CD8-positive, alpha-beta memory T cell (primary cell): ENCODE results near the gene YJEFN3. TPM values are rescaled to one million over a fixed set of nuclear protein-coding genes. Genes with fewer than 3 reads are reported as not detected.

Source experiments
- CTCF ChIA-PET: fragments of 350-600 bp; sonication (Branson Sonifier 250); formaldehyde crosslinking; loops from one replicate; lab custom pipeline; 2021; ENCODE audit warnings: antibody characterized with exemption; lab: Charles Lee
- POLR2A ChIA-PET: fragments of 350-600 bp; sonication (Branson Sonifier 250); formaldehyde crosslinking; loops from one replicate; lab custom pipeline; 2021; ENCODE audit warnings: antibody characterized with exemption; lab: Charles Lee
- DNase-seq, 5 donors: peaks; one replicate each; pipeline versions ENCODE4 v3.0.0 to v3.0.0-alpha.2; 2020 to 2022; ENCODE audit warnings: mixed read lengths in 1 of 5
- H3K27ac ChIP-seq: one replicate; pipeline ENCODE4 v1.7.0; 2013; ENCODE audit warnings: low read depth, mild to moderate bottlenecking, low read length, moderate library complexity
- H3K27me3 ChIP-seq: 2 replicates; pipeline ENCODE4 v1.7.0; 2013; ENCODE audit warnings: low read length, mild to moderate bottlenecking; ENCODE audit not compliant: insufficient read depth, poor library complexity, severe bottlenecking
- H3K36me3 ChIP-seq: 2 replicates; pipeline ENCODE4 v1.7.0; 2013; ENCODE audit warnings: mild to moderate bottlenecking, low read length, moderate library complexity; ENCODE audit not compliant: insufficient read depth
- H3K4me1 ChIP-seq: 2 replicates; pipeline ENCODE4 v1.7.0; 2013; ENCODE audit warnings: mild to moderate bottlenecking, low read length, moderate library complexity; ENCODE audit not compliant: insufficient read depth
- H3K4me3 ChIP-seq: 2 replicates; pipeline ENCODE4 v1.7.0; 2013; ENCODE audit warnings: mild to moderate bottlenecking, low read length
- H3K9me3 ChIP-seq: 2 replicates; pipeline ENCODE4 v1.7.0; 2013; ENCODE audit warnings: mild to moderate bottlenecking, low read length
- H3K27ac Mint-ChIP-seq, 8 donors: one replicate each; pipeline ENCODE4 v1.8.0; 2020 to 2021; ENCODE audit warnings: mixed read lengths in 8 of 8, mild to moderate bottlenecking in 6 of 8, inconsistent platforms in 3 of 8, moderate library complexity in 3 of 8
- H3K27me3 Mint-ChIP-seq, 2 donors: one replicate each; pipeline ENCODE4 v1.8.0; 2020 to 2021; ENCODE audit warnings: mixed read lengths in 2 of 2, mild to moderate bottlenecking in 1 of 2, moderate library complexity in 1 of 2
- H3K36me3 Mint-ChIP-seq, 3 donors: one replicate each; pipeline ENCODE4 v1.8.0; 2020 to 2021; ENCODE audit warnings: mixed read lengths in 3 of 3, inconsistent platforms in 1 of 3, mild to moderate bottlenecking in 1 of 3
- H3K4me1 Mint-ChIP-seq, 3 donors: one replicate each; pipeline ENCODE4 v1.8.0; 2020 to 2021; ENCODE audit warnings: mixed read lengths in 3 of 3, inconsistent platforms in 1 of 3, mild to moderate bottlenecking in 1 of 3
- H3K4me3 Mint-ChIP-seq, 7 donors: one replicate each; pipeline ENCODE4 v1.8.0; 2020 to 2021; ENCODE audit warnings: mixed read lengths in 7 of 7, mild to moderate bottlenecking in 6 of 7, moderate library complexity in 4 of 7, inconsistent platforms in 2 of 7
- H3K9me3 Mint-ChIP-seq, 5 donors: one replicate each; pipeline ENCODE4 v1.8.0; 2020 to 2022; ENCODE audit warnings: mixed read lengths in 5 of 5, mild to moderate bottlenecking in 3 of 5, moderate library complexity in 2 of 5, inconsistent platforms in 1 of 5
- polyA plus RNA-seq: library from polyadenylated mRNA; unstranded; fragments of 300-500 nt; fragmentation: Illumina TruSeq; gene quantifications from one replicate; pipeline ENCODE4 v1.2.3, GENCODE V29; 2021
- total RNA-seq, 2 experiments: library from RNA; stranded (reverse); gene quantifications; one replicate each; pipeline ENCODE4 v1.2.3, GENCODE V29; 2021

Gene YJEFN3
- total and polyA plus RNA-seq, 3 experiments from 2014 or later, result 6.5 to 7.5 TPM; not detected in 1

- Mint-ChIP-seq H3K27ac (peak overlapping the region in 3 of 8 donors; percentile 3 to 100 (median 24)), H3K4me1 (peaks cover 35 to 46% (median 36%) of the 10 kb centered on the region in 3 donors), H3K4me3 (no peak overlapping the region), H3K36me3 (peaks cover 0 to 55% (median 3%) of the 10 kb centered on the region in 3 donors), H3K9me3 (no peaks in the 10 kb centered on the region), H3K27me3 (peaks cover 0 to 5% of the 10 kb centered on the region in 2 donors)
- no peak for DNase-seq
- CTCF ChIA-PET, result interaction anchor here (0.6 to 7.3 kb wide), 23 partner anchors 13 to 307 kb away, joined by 3 to 166 read pairs (median 6); partner anchors contain the start of genes GATAD2A, NDUFA13 and TSSK6
- Histone ChIP-seq H3K27ac (no peak overlapping the region), H3K36me3 (peaks cover 43% of the 10 kb centered on the region), H3K9me3 (no peaks in the 10 kb centered on the region), H3K27me3 (no peaks in the 10 kb centered on the region), H3K4me1 (peaks cover 42% of the 10 kb centered on the region), H3K4me3 (no peak overlapping the region)
- POLR2A ChIA-PET, result interaction anchor here (1.3 to 3.9 kb wide), 3 partner anchors 86 to 118 kb away, joined by 5 to 19 read pairs (median 7); partner anchors contain the start of gene GATAD2A
Observed at GRCh38 chr19:19491321-19492025, 37.2 kb upstream of the YJEFN3 start.

GRCh38 chr19:19492026-19492610, 36.6 kb upstream of the YJEFN3 start:
- POLR2A ChIA-PET, result interaction anchor here (0.6 kb wide), 2 partner anchors 9 to 16 kb away, joined by 3 to 4 read pairs; no protein-coding TSS in a partner anchor
- Histone ChIP-seq H3K27me3 (no peaks in the 10 kb centered on the region), H3K27ac (no peak overlapping the region), H3K4me3 (no peak overlapping the region), H3K9me3 (no peaks in the 10 kb centered on the region), H3K36me3 (peaks cover 50% of the 10 kb centered on the region), H3K4me1 (peaks cover 36% of the 10 kb centered on the region)
- Mint-ChIP-seq H3K36me3 (peaks cover 0 to 59% (median 5%) of the 10 kb centered on the region in 3 donors), H3K4me3 (peak overlapping the region in 1 of 7 donors; percentile 6), H3K9me3 (no peaks in the 10 kb centered on the region), H3K4me1 (peaks cover 35 to 40% (median 40%) of the 10 kb centered on the region in 3 donors), H3K27ac (peak overlapping the region in 2 of 8 donors; percentile 10 to 66), H3K27me3 (peaks cover 0 to 5% of the 10 kb centered on the region in 2 donors)
- CTCF ChIA-PET, result interaction anchor here (0.9 to 7.3 kb wide), 6 partner anchors 9 to 128 kb away, joined by 3 to 166 read pairs (median 4); partner anchors contain the start of gene GATAD2A
- DNase-seq, result peak in 1 of 5 donors; percentile 44

- CTCF ChIA-PET, result interaction anchor here (7.3 kb wide), 1 partner anchor 130 kb away, joined by 166 read pairs; no protein-coding TSS in a partner anchor
- no peaks in the 10 kb centered on the region for H3K9me3 ChIP-seq
- no peak overlapping the region for H3K4me3 ChIP-seq
- peaks cover 18% of the 10 kb centered on the region for H3K4me1 ChIP-seq
- POLR2A ChIA-PET, result no interaction called here
- Mint-ChIP-seq H3K4me3 (no peak overlapping the region), H3K27me3 (peaks cover 0 to 3% of the 10 kb centered on the region in 2 donors), H3K36me3 (peaks cover 0 to 78% (median 5%) of the 10 kb centered on the region in 3 donors), H3K9me3 (no peaks in the 10 kb centered on the region), H3K27ac (peak overlapping the region in 3 of 8 donors; percentile 6 to 50 (median 45)), H3K4me1 (peaks cover 20 to 24% (median 22%) of the 10 kb centered on the region in 3 donors)
- no peaks in the 10 kb centered on the region for H3K27me3 ChIP-seq
- no peak overlapping the region for H3K27ac ChIP-seq
- peaks cover 68% of the 10 kb centered on the region for H3K36me3 ChIP-seq
- DNase-seq, result peak in 1 of 5 donors; percentile 43
Observed at GRCh38 chr19:19493841-19494546, 34.7 kb upstream of the YJEFN3 start.

GRCh38 chr19:19495614-19496603, 32.8 kb upstream of the YJEFN3 start:
- Mint-ChIP-seq H3K27ac (no peak overlapping the region), H3K9me3 (no peaks in the 10 kb centered on the region), H3K36me3 (peaks cover 0 to 93% (median 4%) of the 10 kb centered on the region in 3 donors), H3K4me1 (peaks cover 5% of the 10 kb centered on the region in 3 donors), H3K27me3 (peaks cover 0 to 2% of the 10 kb centered on the region in 2 donors), H3K4me3 (peak overlapping the region in 1 of 7 donors; percentile 30)
- DNase-seq, result peak in 1 of 5 donors; percentile 28
- H3K27me3 ChIP-seq, result no peaks in the 10 kb centered on the region
- H3K36me3 ChIP-seq, result peaks cover 81% of the 10 kb centered on the region
- ChIA-PET POLR2A (no interaction called here), CTCF (interaction anchor here (0.5 to 1.2 kb wide), 3 partner anchors 130 to 170 kb away, joined by 3 to 4 read pairs (median 3); no protein-coding TSS in a partner anchor)
- H3K27ac ChIP-seq, result no peak overlapping the region
- no peaks in the 10 kb centered on the region for H3K9me3 ChIP-seq
- no peaks in the 10 kb centered on the region for H3K4me1 ChIP-seq
- H3K4me3 ChIP-seq, result no peak overlapping the region

- H3K27me3 Mint-ChIP-seq, result peaks cover 0 to 5% of the 10 kb centered on the region in 2 donors
- Histone ChIP-seq H3K27me3 (no peaks in the 10 kb centered on the region), H3K9me3 (no peaks in the 10 kb centered on the region), H3K27ac (no peak overlapping the region), H3K36me3 (peaks cover 85% of the 10 kb centered on the region), H3K4me3 (no peak overlapping the region), H3K4me1 (no peaks in the 10 kb centered on the region)
- ChIA-PET POLR2A (no interaction called here), CTCF (no interaction called here)
- H3K36me3 Mint-ChIP-seq, result peaks cover 0 to 95% (median 7%) of the 10 kb centered on the region in 3 donors
- no peak for DNase-seq
- no peaks in the 10 kb centered on the region for H3K9me3 Mint-ChIP-seq
- no peak overlapping the region for H3K27ac Mint-ChIP-seq
- H3K4me1 Mint-ChIP-seq, result peaks cover 0 to 5% (median 4%) of the 10 kb centered on the region in 3 donors
- H3K4me3 Mint-ChIP-seq, result no peak overlapping the region
Observed at GRCh38 chr19:19498255-19498991, 30.3 kb upstream of the YJEFN3 start.

- Histone ChIP-seq H3K27me3 (no peaks in the 10 kb centered on the region), H3K36me3 (peaks cover 84% of the 10 kb centered on the region), H3K4me3 (no peak overlapping the region), H3K27ac (no peak overlapping the region), H3K9me3 (no peaks in the 10 kb centered on the region), H3K4me1 (no peaks in the 10 kb centered on the region)
- Mint-ChIP-seq H3K9me3 (no peaks in the 10 kb centered on the region), H3K4me3 (no peak overlapping the region), H3K4me1 (peaks cover 0 to 5% (median 4%) of the 10 kb centered on the region in 3 donors), H3K27me3 (peaks cover 0 to 5% of the 10 kb centered on the region in 2 donors), H3K36me3 (peaks cover 0 to 96% (median 9%) of the 10 kb centered on the region in 3 donors), H3K27ac (peak overlapping the region in 1 of 8 donors; percentile 38)
- CTCF ChIA-PET, result no interaction called here
- POLR2A ChIA-PET, result no interaction called here
- no peak for DNase-seq
Observed at GRCh38 chr19:19499272-19499995, 29.3 kb upstream of the YJEFN3 start.
